GM12878 (cell line): ENCODE data around the gene ZNF668. TPM values are rescaled to one million over a fixed set of nuclear protein-coding genes. Genes with fewer than 3 reads are reported as not detected.

Experiments
- BACH1 ChIP-seq: fragments of 450-650 bp; IDR thresholded peaks from 2 replicates; pipeline ENCODE4 v1.6.1; 2017; ENCODE audit warnings: mild to moderate bottlenecking, borderline replicate concordance
- BHLHE40 ChIP-seq, 2 experiments: fragments of 450-650 bp in 1 of 2; IDR thresholded peaks; 2 replicates each; pipeline ENCODE4 v1.6.1; 2011 to 2017; ENCODE audit warnings: low read depth in 2 of 2, borderline replicate concordance in 1 of 2, improper control_type of control experiment in 1 of 2, low read length in 1 of 2, mild to moderate bottlenecking in 1 of 2
- CHD4 ChIP-seq: fragments of 200-600 bp; sonication (generic); IDR thresholded peaks from 2 replicates; pipeline ENCODE4 v1.6.1; 2016; ENCODE audit warnings: mild to moderate bottlenecking
- CREB1 ChIP-seq: IDR thresholded peaks from 2 replicates; pipeline ENCODE4 v1.6.1; 2012; ENCODE audit warnings: low read depth, mild to moderate bottlenecking, inconsistent platforms
- DPF2 ChIP-seq: fragments of 450-650 bp; IDR thresholded peaks from 2 replicates; pipeline ENCODE4 v1.6.1; 2017; ENCODE audit warnings: mild to moderate bottlenecking
- FOXM1 ChIP-seq: IDR thresholded peaks from 2 replicates; pipeline ENCODE4 v1.6.1; 2012; ENCODE audit warnings: low read depth, mild to moderate bottlenecking, inconsistent platforms, low read length, moderate library complexity
- GABPA ChIP-seq: IDR thresholded peaks from 2 replicates; pipeline ENCODE4 v1.6.1; 2014; ENCODE audit warnings: antibody characterized with exemption, low read depth, mild to moderate bottlenecking, inconsistent platforms
- HDAC6 ChIP-seq: fragments of 200-600 bp; sonication (generic); IDR thresholded peaks from one replicate; pipeline ENCODE4 v1.8.0; 2017; ENCODE audit warnings: antibody characterized with exemption; ENCODE audit not compliant: unreplicated experiment
- HDGF ChIP-seq: fragments of 450-650 bp; IDR thresholded peaks from 2 replicates; pipeline ENCODE4 v1.6.1; 2016; ENCODE audit warnings: antibody characterized with exemption
- MYC ChIP-seq: IDR thresholded peaks from 2 replicates; pipeline ENCODE4 v1.6.1; 2011; ENCODE audit warnings: mild to moderate bottlenecking, low read length, moderate library complexity, inconsistent platforms; ENCODE audit not compliant: insufficient read depth, insufficient replicate concordance, insufficient read length, severe bottlenecking
- NR2F1 ChIP-seq: fragments of 450-650 bp; conservative IDR thresholded peaks from 2 replicates; pipeline ENCODE4 v1.6.1; 2017; ENCODE audit warnings: mild to moderate bottlenecking
- NRF1 ChIP-seq: conservative IDR thresholded peaks from 2 replicates; pipeline ENCODE4 v1.6.1; 2011; ENCODE audit warnings: mild to moderate bottlenecking, low read depth, low read length, improper control_type of control experiment
- POLR2A ChIP-seq: IDR thresholded peaks from 2 replicates; pipeline ENCODE4 v1.6.1; 2011; ENCODE audit warnings: low read depth, mild to moderate bottlenecking, low read length
- RCOR1 ChIP-seq: conservative IDR thresholded peaks from 2 replicates; pipeline ENCODE4 v1.6.1; 2012; ENCODE audit warnings: low read depth, low read length, improper control_type of control experiment
- RFX5 ChIP-seq: IDR thresholded peaks from 2 replicates; pipeline ENCODE4 v1.6.1; 2011; ENCODE audit warnings: low read depth, low read length, improper control_type of control experiment
- STAT3 ChIP-seq: IDR thresholded peaks from 2 replicates; pipeline ENCODE4 v1.6.1; 2011; ENCODE audit warnings: low read depth, low read length, improper control_type of control experiment
- WRNIP1 ChIP-seq: IDR thresholded peaks from 2 replicates; pipeline ENCODE4 v1.6.1; 2011; ENCODE audit warnings: low read depth, low read length, improper control_type of control experiment, borderline replicate concordance
- ZSCAN29 ChIP-seq: fragments of 450-650 bp; IDR thresholded peaks from 2 replicates; pipeline ENCODE4 v1.6.1; 2017; ENCODE audit warnings: mild to moderate bottlenecking, moderate library complexity
- polyA plus RNA-seq, 11 experiments: library from polyadenylated mRNA; depleted of rRNA in 4 of 11; unstranded in 6 of 11; stranded (reverse) in 5 of 11; fragments of >200 nt; fragmentation: Nextera tagmentation in 4 of 11; fragmentation: Illumina TruSeq in 1 of 11; extraction: Ambion mirVana in 4 of 11; extraction: Trizol in 1 of 11; gene quantifications; 1 replicate in 1 of 11; 2 replicates in 10 of 11; pipeline versions ENCODE4 v1.2.1 to v1.2.3, GENCODE V29; 2011 to 2016; ENCODE audit warnings: inconsistent platforms in 2 of 11, missing spikeins in 2 of 11, low read depth in 1 of 11
- total RNA-seq, 4 experiments: library from RNA; depleted of rRNA in 3 of 4; stranded (reverse); fragments of >200 nt in 3 of 4; fragmentation: Illumina TruSeq in 1 of 4; extraction: Trizol in 1 of 4; gene quantifications; 2 replicates each; pipeline versions ENCODE4 v1.2.1 to v1.2.3, GENCODE V29; 2013 to 2021
- TF ChIP-seq, protein P1 (sequence below): fragments of 450-650 bp; formaldehyde crosslinking; IDR thresholded peaks from 2 replicates; pipeline ENCODE4 v1.5.0; 2022; ENCODE audit warnings: mild to moderate bottlenecking, missing genetic modification characterization
- TF ChIP-seq, protein P2 (sequence below): fragments of 450-650 bp; IDR thresholded peaks from 2 replicates; pipeline ENCODE4 v1.6.1; 2017; ENCODE audit warnings: mild to moderate bottlenecking, moderate library complexity
- TF ChIP-seq, protein P3 (sequence below): fragments of 150-350 bp; IDR thresholded peaks from 2 replicates; pipeline ENCODE4 v1.6.1; 2016; ENCODE audit warnings: low read depth, low read length

The ZNF668 gene
- total and polyA plus RNA-seq, 10 of the 15 experiments (the other 5 are each of a cell fraction or from before 2014, with no cell fraction given): 0.05 to 20.7 (median 10.0) TPM; not detected in 1

DNA sequence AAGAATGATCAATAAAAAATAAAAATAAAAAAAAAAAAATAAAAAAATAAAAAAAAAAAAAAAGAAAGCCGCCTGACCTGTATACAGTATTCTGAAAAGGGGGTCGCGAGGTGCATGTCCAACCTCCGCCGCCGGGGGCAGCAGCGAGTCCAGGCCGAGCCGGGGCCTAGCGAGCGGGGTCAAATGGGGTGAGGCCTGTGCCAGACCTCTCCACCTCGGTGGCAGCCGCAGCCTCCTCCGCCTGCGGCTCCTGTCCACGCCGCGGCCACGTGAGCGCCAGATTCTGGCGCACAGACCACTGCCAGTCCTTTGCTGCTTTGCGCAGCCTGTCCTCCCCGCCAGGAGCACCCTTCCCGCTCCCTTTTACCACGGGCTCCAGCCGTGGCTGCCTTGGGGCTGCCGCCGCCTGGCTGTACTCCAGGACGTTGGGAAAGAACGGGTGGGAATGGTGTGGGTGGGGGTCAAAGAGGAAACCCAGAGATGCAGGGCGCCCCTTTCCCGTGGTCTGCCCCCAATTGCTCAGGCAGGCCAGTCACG lies 31.7 kb upstream of the ZNF668 start (continued):
- TF ChIP-seq, protein P1, sequence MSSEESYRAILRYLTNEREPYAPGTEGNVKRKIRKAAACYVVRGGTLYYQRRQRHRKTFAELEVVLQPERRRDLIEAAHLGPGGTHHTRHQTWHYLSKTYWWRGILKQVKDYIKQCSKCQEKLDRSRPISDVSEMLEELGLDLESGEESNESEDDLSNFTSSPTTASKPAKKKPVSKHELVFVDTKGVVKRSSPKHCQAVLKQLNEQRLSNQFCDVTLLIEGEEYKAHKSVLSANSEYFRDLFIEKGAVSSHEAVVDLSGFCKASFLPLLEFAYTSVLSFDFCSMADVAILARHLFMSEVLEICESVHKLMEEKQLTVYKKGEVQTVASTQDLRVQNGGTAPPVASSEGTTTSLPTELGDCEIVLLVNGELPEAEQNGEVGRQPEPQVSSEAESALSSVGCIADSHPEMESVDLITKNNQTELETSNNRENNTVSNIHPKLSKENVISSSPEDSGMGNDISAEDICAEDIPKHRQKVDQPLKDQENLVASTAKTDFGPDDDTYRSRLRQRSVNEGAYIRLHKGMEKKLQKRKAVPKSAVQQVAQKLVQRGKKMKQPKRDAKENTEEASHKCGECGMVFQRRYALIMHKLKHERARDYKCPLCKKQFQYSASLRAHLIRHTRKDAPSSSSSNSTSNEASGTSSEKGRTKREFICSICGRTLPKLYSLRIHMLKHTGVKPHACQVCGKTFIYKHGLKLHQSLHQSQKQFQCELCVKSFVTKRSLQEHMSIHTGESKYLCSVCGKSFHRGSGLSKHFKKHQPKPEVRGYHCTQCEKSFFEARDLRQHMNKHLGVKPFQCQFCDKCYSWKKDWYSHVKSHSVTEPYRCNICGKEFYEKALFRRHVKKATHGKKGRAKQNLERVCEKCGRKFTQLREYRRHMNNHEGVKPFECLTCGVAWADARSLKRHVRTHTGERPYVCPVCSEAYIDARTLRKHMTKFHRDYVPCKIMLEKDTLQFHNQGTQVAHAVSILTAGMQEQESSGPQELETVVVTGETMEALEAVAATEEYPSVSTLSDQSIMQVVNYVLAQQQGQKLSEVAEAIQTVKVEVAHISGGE (CRISPR knock-in tag): no peak
- TF ChIP-seq HDGF: peak; percentile 31; the same call in 1 of the 2 replicates
- no peak for TF ChIP-seq CHD4
- TF ChIP-seq POLR2A: peak; percentile 79
- no peak for TF ChIP-seq BACH1
- no peak for TF ChIP-seq MYC
- TF ChIP-seq ZSCAN29: no peak
- TF ChIP-seq RFX5: no peak
- TF ChIP-seq DPF2: 0 out of 2 replicates have a peak, but pooled peaks have one; percentile 24
- no peak for TF ChIP-seq CREB1
- TF ChIP-seq, protein P2, sequence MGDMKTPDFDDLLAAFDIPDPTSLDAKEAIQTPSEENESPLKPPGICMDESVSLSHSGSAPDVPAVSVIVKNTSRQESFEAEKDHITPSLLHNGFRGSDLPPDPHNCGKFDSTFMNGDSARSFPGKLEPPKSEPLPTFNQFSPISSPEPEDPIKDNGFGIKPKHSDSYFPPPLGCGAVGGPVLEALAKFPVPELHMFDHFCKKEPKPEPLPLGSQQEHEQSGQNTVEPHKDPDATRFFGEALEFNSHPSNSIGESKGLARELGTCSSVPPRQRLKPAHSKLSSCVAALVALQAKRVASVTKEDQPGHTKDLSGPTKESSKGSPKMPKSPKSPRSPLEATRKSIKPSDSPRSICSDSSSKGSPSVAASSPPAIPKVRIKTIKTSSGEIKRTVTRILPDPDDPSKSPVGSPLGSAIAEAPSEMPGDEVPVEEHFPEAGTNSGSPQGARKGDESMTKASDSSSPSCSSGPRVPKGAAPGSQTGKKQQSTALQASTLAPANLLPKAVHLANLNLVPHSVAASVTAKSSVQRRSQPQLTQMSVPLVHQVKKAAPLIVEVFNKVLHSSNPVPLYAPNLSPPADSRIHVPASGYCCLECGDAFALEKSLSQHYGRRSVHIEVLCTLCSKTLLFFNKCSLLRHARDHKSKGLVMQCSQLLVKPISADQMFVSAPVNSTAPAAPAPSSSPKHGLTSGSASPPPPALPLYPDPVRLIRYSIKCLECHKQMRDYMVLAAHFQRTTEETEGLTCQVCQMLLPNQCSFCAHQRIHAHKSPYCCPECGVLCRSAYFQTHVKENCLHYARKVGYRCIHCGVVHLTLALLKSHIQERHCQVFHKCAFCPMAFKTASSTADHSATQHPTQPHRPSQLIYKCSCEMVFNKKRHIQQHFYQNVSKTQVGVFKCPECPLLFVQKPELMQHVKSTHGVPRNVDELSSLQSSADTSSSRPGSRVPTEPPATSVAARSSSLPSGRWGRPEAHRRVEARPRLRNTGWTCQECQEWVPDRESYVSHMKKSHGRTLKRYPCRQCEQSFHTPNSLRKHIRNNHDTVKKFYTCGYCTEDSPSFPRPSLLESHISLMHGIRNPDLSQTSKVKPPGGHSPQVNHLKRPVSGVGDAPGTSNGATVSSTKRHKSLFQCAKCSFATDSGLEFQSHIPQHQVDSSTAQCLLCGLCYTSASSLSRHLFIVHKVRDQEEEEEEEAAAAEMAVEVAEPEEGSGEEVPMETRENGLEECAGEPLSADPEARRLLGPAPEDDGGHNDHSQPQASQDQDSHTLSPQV: peak; percentile 33; the same call in 1 of the 2 replicates
- no peak for TF ChIP-seq WRNIP1
- peak; percentile 68 to 88 for TF ChIP-seq BHLHE40 (IDR thresholded peaks at IDR 0.05; ENCODE audit: borderline replicate concordance in 1 of 2, low read depth in 2 of 2, low read length in 1 of 2)
- no peak for TF ChIP-seq FOXM1
- TF ChIP-seq GABPA: no peak
- TF ChIP-seq, protein P3, sequence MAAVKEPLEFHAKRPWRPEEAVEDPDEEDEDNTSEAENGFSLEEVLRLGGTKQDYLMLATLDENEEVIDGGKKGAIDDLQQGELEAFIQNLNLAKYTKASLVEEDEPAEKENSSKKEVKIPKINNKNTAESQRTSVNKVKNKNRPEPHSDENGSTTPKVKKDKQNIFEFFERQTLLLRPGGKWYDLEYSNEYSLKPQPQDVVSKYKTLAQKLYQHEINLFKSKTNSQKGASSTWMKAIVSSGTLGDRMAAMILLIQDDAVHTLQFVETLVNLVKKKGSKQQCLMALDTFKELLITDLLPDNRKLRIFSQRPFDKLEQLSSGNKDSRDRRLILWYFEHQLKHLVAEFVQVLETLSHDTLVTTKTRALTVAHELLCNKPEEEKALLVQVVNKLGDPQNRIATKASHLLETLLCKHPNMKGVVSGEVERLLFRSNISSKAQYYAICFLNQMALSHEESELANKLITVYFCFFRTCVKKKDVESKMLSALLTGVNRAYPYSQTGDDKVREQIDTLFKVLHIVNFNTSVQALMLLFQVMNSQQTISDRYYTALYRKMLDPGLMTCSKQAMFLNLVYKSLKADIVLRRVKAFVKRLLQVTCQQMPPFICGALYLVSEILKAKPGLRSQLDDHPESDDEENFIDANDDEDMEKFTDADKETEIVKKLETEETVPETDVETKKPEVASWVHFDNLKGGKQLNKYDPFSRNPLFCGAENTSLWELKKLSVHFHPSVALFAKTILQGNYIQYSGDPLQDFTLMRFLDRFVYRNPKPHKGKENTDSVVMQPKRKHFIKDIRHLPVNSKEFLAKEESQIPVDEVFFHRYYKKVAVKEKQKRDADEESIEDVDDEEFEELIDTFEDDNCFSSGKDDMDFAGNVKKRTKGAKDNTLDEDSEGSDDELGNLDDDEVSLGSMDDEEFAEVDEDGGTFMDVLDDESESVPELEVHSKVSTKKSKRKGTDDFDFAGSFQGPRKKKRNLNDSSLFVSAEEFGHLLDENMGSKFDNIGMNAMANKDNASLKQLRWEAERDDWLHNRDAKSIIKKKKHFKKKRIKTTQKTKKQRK: no peak
- no peak for TF ChIP-seq HDAC6
- no peak for TF ChIP-seq NRF1
- TF ChIP-seq STAT3: no peak
- peak; percentile 97 for TF ChIP-seq NR2F1
- TF ChIP-seq RCOR1: no peak
